Endothelial cell of umbilical vein (primary cell): ENCODE data around the gene NEMP1. TPM values are rescaled to one million over a fixed set of nuclear protein-coding genes. Genes with fewer than 3 reads are reported as not detected.

Source experiments
- BruUV-seq: library from RNA; stranded (reverse); fragments of 400-500 nt; replicated peaks from 2 replicates; lab custom pipeline; 2021; lab: Mats Ljungman, UMichigan
- CTCF ChIA-PET: fragments of 300-600, 350-600 bp; sonication (Branson Sonifier 250); formaldehyde crosslinking; loops from one replicate; lab custom pipeline; 2021; ENCODE audit warnings: antibody characterized with exemption, inconsistent platforms; lab: Charles Lee
- POLR2A ChIA-PET: fragments of 300-600, 350-600 bp; sonication (Branson Sonifier 250); formaldehyde crosslinking; loops from one replicate; lab custom pipeline; 2021; ENCODE audit warnings: antibody characterized with exemption, inconsistent platforms; lab: Charles Lee
- DNase-seq: peaks from one replicate; pipeline ENCODE4 v3.0.0-alpha.2; 2011; ENCODE audit warnings: low read depth, low spot score
- FAIRE-seq: peaks from 2 replicates; lab custom pipeline; 2011; peaks lifted over from hg19 to GRCh38; lab: Jason Lieb, UNC
- H2AFZ ChIP-seq: 2 replicates; pipeline ENCODE4 v1.6.0; 2012; ENCODE audit warnings: low read depth, low read length, control low read depth, inconsistent platforms
- H3K27ac ChIP-seq: 2 replicates; pipeline ENCODE4 v1.5.1; 2011; ENCODE audit warnings: low read depth, mild to moderate bottlenecking, control low read depth, low read length, moderate library complexity; ENCODE audit not compliant: insufficient read depth
- H3K27me3 ChIP-seq, 2 experiments: 2 replicates each; pipeline versions ENCODE4 v1.6.0 to v1.6.1; 2011; ENCODE audit warnings: low read length in 2 of 2, mixed read lengths in 1 of 2; ENCODE audit not compliant: control insufficient read depth in 2 of 2, insufficient read depth in 2 of 2
- H3K36me3 ChIP-seq, 2 experiments: 2 replicates in 1 of 2; 3 replicates in 1 of 2; pipeline ENCODE4 v1.5.1; 2011; ENCODE audit warnings: low read length in 2 of 2, mild to moderate bottlenecking in 1 of 2, moderate library complexity in 1 of 2; ENCODE audit not compliant: control insufficient read depth in 2 of 2, insufficient read depth in 2 of 2; ENCODE audit errors: extremely low read depth in 1 of 2
- H3K4me1 ChIP-seq: 3 replicates; pipeline ENCODE4 v1.5.1; 2011; ENCODE audit warnings: mild to moderate bottlenecking, low read length; ENCODE audit not compliant: control insufficient read depth, insufficient read depth; ENCODE audit errors: extremely low read depth
- H3K4me2 ChIP-seq: 2 replicates; pipeline ENCODE4 v1.6.1; 2011; ENCODE audit warnings: low read length, control low read depth, mixed read lengths; ENCODE audit not compliant: insufficient read depth
- H3K4me3 ChIP-seq, 3 experiments: fragments of 200-600 bp in 1 of 3; sonication (generic), shearing (Covaris generic) in 1 of 3; replicated peaks in 1 of 3; 2 replicates each; pipeline ENCODE4 v1.5.1; 2011 to 2016; ENCODE audit warnings: control low read depth in 3 of 3, low read length in 3 of 3, mild to moderate bottlenecking in 2 of 3, inconsistent platforms in 1 of 3, low read depth in 1 of 3, moderate library complexity in 1 of 3; ENCODE audit not compliant: insufficient read depth in 1 of 3
- H3K79me2 ChIP-seq: 2 replicates; pipeline ENCODE4 v1.6.0; 2012; ENCODE audit warnings: low read length, inconsistent platforms; ENCODE audit not compliant: control insufficient read depth, insufficient read depth
- H3K9ac ChIP-seq: replicated peaks from 2 replicates; pipeline ENCODE3; 2011; ENCODE audit warnings: low read length, control low read depth; ENCODE audit not compliant: insufficient read depth; ENCODE audit errors: extremely low read depth
- H3K9me1 ChIP-seq: replicated peaks from 3 replicates; pipeline ENCODE4 v1.6.0; 2011; ENCODE audit warnings: mild to moderate bottlenecking, low read length; ENCODE audit not compliant: control insufficient read depth, insufficient read depth; ENCODE audit errors: extremely low read depth
- H3K9me3 ChIP-seq: replicated peaks from 2 replicates; pipeline ENCODE4 v1.5.1; 2012; ENCODE audit warnings: low read length, inconsistent platforms; ENCODE audit not compliant: control insufficient read depth, insufficient read depth
- H4K20me1 ChIP-seq: replicated peaks from 2 replicates; pipeline ENCODE3; 2011; ENCODE audit warnings: mild to moderate bottlenecking, low read length; ENCODE audit not compliant: control insufficient read depth, insufficient read depth; ENCODE audit errors: extremely low read depth
- CTCF ChIP-seq, 2 donors: IDR thresholded peaks; 1 replicate in 1 of 2; 2 replicates in 1 of 2; pipeline ENCODE4 v1.5.1; 2011; ENCODE audit warnings: low read length in 2 of 2, mild to moderate bottlenecking in 2 of 2, moderate library complexity in 2 of 2, control low read depth in 1 of 2, inconsistent platforms in 1 of 2, low read depth in 1 of 2; ENCODE audit not compliant: insufficient read depth in 1 of 2; ENCODE audit errors: extremely low read depth in 1 of 2
- EZH2 ChIP-seq: IDR thresholded peaks from 2 replicates; pipeline ENCODE4 v1.6.1; 2012; ENCODE audit warnings: borderline replicate concordance, low read depth, mild to moderate bottlenecking, moderate library complexity, low read length, inconsistent platforms; ENCODE audit not compliant: severe bottlenecking
- FOS ChIP-seq: IDR thresholded peaks from 2 replicates; pipeline ENCODE4 v1.6.1; 2011; ENCODE audit warnings: mild to moderate bottlenecking, low read length, moderate library complexity, borderline replicate concordance; ENCODE audit not compliant: insufficient read depth
- GATA2 ChIP-seq: IDR thresholded peaks from 2 replicates; pipeline ENCODE4 v1.7.0; 2011; ENCODE audit warnings: low read depth, mild to moderate bottlenecking, moderate library complexity, mixed read lengths, low read length; ENCODE audit not compliant: insufficient read length, insufficient read depth
- JUN ChIP-seq: IDR thresholded peaks from 2 replicates; pipeline ENCODE4 v1.6.1; 2011; ENCODE audit warnings: borderline replicate concordance, low read depth; ENCODE audit not compliant: insufficient read length, insufficient read depth
- MAX ChIP-seq: IDR thresholded peaks from 2 replicates; pipeline ENCODE4 v1.6.1; 2011; ENCODE audit not compliant: insufficient read depth, insufficient read length
- MYC ChIP-seq: IDR thresholded peaks from one replicate; pipeline ENCODE4 v1.6.1; 2011; ENCODE audit warnings: mild to moderate bottlenecking, low read depth, low read length
- POLR2A ChIP-seq: IDR thresholded peaks from 2 replicates; pipeline ENCODE4 v1.6.1; 2012; ENCODE audit warnings: low read depth, mild to moderate bottlenecking, control low read depth, low read length
- POLR2AphosphoS5 ChIP-seq: IDR thresholded peaks from 2 replicates; pipeline ENCODE4 v1.6.1; 2012; ENCODE audit warnings: low read depth, mild to moderate bottlenecking, control low read depth, low read length, moderate library complexity; ENCODE audit not compliant: insufficient read depth
- dilution Hi-C: fragments of 300-500 bp; cut with MboI; formaldehyde crosslinking; loops from one replicate; pipeline ENCODE4 v1.15.0; 2019; ENCODE audit warnings: low sequenced_read_pairs; ENCODE audit not compliant: extremely low pct_ligation_motif_present
- intact Hi-C: fragments of 100-400 bp; cut with micrococcal nuclease; formaldehyde crosslinking; loops from one replicate; pipeline ENCODE4 v1.10.0; 2022
- polyA plus RNA-seq, 4 experiments: library from polyadenylated mRNA; depleted of rRNA in 3 of 4; stranded (reverse) in 3 of 4; unstranded in 1 of 4; fragments of >200 nt; gene quantifications; 2 replicates each; pipeline versions ENCODE4 v1.2.1 to v1.2.3, GENCODE V29; 2011 to 2012; ENCODE audit warnings: missing spikeins in 1 of 4
- total RNA-seq: library from RNA; stranded (reverse); gene quantifications from 2 replicates; pipeline ENCODE4 v1.2.3, GENCODE V29; 2021

The NEMP1 gene
- total and polyA plus RNA-seq, 2 donors (not counting 3 experiments of a cell fraction or from before 2014, with no cell fraction given): 10.8 to 21.5 TPM

- Histone ChIP-seq H3K4me2 (no peak overlapping the region), H3K9me3 (no peaks in the 10 kb centered on the region), H3K27me3 (no peaks in the 10 kb centered on the region), H3K27ac (no peak overlapping the region), H2AFZ (no peak overlapping the region), H3K4me3 (no peak overlapping the region), H3K9me1 (no peaks in the 10 kb centered on the region), H3K4me1 (peaks cover 13% of the 10 kb centered on the region), H3K79me2 (peaks cover 16% of the 10 kb centered on the region), H3K36me3 (peaks cover 4 to 42% of the 10 kb centered on the region in 2 experiments), H3K9ac (no peak overlapping the region), H4K20me1 (no peaks in the 10 kb centered on the region)
- TF ChIP-seq MYC (no peak), GATA2 (no peak), FOS (no peak), JUN (no peak), EZH2 (no peak), POLR2A (no peak), POLR2AphosphoS5 (no peak), MAX (no peak), CTCF (IDR thresholded peaks at IDR 0.05; ENCODE audit: extremely low read depth in 1 of 2, insufficient read depth in 1 of 2, low read depth in 1 of 2, low read length in 2 of 2) (no peak)
- BruUV-seq: no TSS peak
- ChIA-PET POLR2A (interaction anchor here (1.0 to 2.0 kb wide), 2 partner anchors 14 to 19 kb away, joined by 3 to 5 read pairs; partner anchors contain the start of gene NEMP1), CTCF (interaction anchor here (1.3 to 14.4 kb wide), 4 partner anchors 15 to 81 kb away, joined by 4 to 158 read pairs (median 66); partner anchors contain the start of genes NEMP1 and STAT6)
- intact Hi-C loops: loop anchor here (1.0 kb wide), 2 partner anchors 19 to 24 kb away; no protein-coding TSS in a partner anchor
- no peak for DNase-seq
- no peak for FAIRE-seq
- dilution Hi-C loops: no loop called here
These were observed 14.4 kb upstream of the NEMP1 start for GRCh38 chr12:57092876-57093414.
